Astrocyte (in vitro differentiated cells and primary cell): ENCODE results near the gene IFT27. TPM values are rescaled to one million over a fixed set of nuclear protein-coding genes. Genes with fewer than 3 reads are reported as not detected.

Experiments
- DNase-seq: peaks from one replicate; pipeline ENCODE4 v3.0.0-alpha.2; 2010; ENCODE audit warnings: low read depth
- FAIRE-seq: peaks from 2 replicates; lab custom pipeline; 2011; peaks lifted over from hg19 to GRCh38; lab: Jason Lieb, UNC
- H2AFZ ChIP-seq: 2 replicates; pipeline ENCODE4 v1.6.0; 2012; ENCODE audit warnings: low read depth, low read length, inconsistent platforms
- H3K27ac ChIP-seq: 2 replicates; pipeline ENCODE4 v1.5.1; 2011; ENCODE audit warnings: low read depth, low read length, inconsistent platforms
- H3K27me3 ChIP-seq: 2 replicates; pipeline ENCODE4 v1.6.0; 2011; ENCODE audit warnings: low read length, inconsistent platforms; ENCODE audit not compliant: insufficient read depth
- H3K36me3 ChIP-seq: 2 replicates; pipeline ENCODE4 v1.5.1; 2011; ENCODE audit warnings: low read length, inconsistent platforms; ENCODE audit not compliant: insufficient read depth
- H3K4me1 ChIP-seq: 2 replicates; pipeline ENCODE4 v1.5.1; 2011; ENCODE audit warnings: low read length, inconsistent platforms; ENCODE audit not compliant: insufficient read depth
- H3K4me2 ChIP-seq: 2 replicates; pipeline ENCODE4 v1.6.0; 2012; ENCODE audit warnings: low read length, inconsistent platforms
- H3K4me3 ChIP-seq: 2 replicates; pipeline ENCODE4 v1.5.1; 2011; ENCODE audit warnings: low read depth, mild to moderate bottlenecking, low read length, inconsistent platforms; ENCODE audit not compliant: insufficient read depth
- H3K79me2 ChIP-seq: 2 replicates; pipeline ENCODE4 v1.6.0; 2012; ENCODE audit warnings: mild to moderate bottlenecking, low read length, inconsistent platforms; ENCODE audit not compliant: insufficient read depth
- H3K9ac ChIP-seq: 2 replicates; pipeline ENCODE4 v1.6.0; 2012; ENCODE audit warnings: mild to moderate bottlenecking, low read length, inconsistent platforms
- H3K9me3 ChIP-seq: 2 replicates; pipeline ENCODE4 v1.5.1; 2012; ENCODE audit warnings: low read depth, mild to moderate bottlenecking, low read length, inconsistent platforms; ENCODE audit not compliant: insufficient read depth
- H4K20me1 ChIP-seq: 2 replicates; pipeline ENCODE4 v1.6.0; 2012; ENCODE audit warnings: low read length, inconsistent platforms; ENCODE audit not compliant: insufficient read depth
- H3K27ac Mint-ChIP-seq: one replicate; pipeline ENCODE4 v1.8.0; 2021; ENCODE audit warnings: mild to moderate bottlenecking, mixed read lengths; ENCODE audit not compliant: unreplicated experiment
- H3K27me3 Mint-ChIP-seq: one replicate; pipeline ENCODE4 v1.8.0; 2021; ENCODE audit warnings: low read depth, mixed read lengths; ENCODE audit not compliant: unreplicated experiment
- H3K36me3 Mint-ChIP-seq: one replicate; pipeline ENCODE4 v1.8.0; 2021; ENCODE audit warnings: low read depth, mixed read lengths; ENCODE audit not compliant: unreplicated experiment
- H3K4me1 Mint-ChIP-seq: one replicate; pipeline ENCODE4 v1.8.0; 2021; ENCODE audit warnings: low read depth, mixed read lengths; ENCODE audit not compliant: unreplicated experiment
- H3K4me3 Mint-ChIP-seq: one replicate; pipeline ENCODE4 v1.8.0; 2021; ENCODE audit warnings: mild to moderate bottlenecking, moderate library complexity, mixed read lengths; ENCODE audit not compliant: unreplicated experiment
- H3K9me3 Mint-ChIP-seq: one replicate; pipeline ENCODE4 v1.8.0; 2021; ENCODE audit warnings: mild to moderate bottlenecking, mixed read lengths; ENCODE audit not compliant: unreplicated experiment
- CTCF ChIP-seq: IDR thresholded peaks from 2 replicates; pipeline ENCODE4 v1.5.1; 2011; ENCODE audit warnings: low read depth, mild to moderate bottlenecking, inconsistent platforms, low read length, moderate library complexity; ENCODE audit not compliant: insufficient read depth
- EZH2 ChIP-seq: IDR thresholded peaks from 2 replicates; pipeline ENCODE4 v1.6.1; 2012; ENCODE audit warnings: mild to moderate bottlenecking, low read length, inconsistent platforms; ENCODE audit not compliant: insufficient read depth
- total RNA-seq: library from RNA; stranded (reverse); gene quantifications from 2 replicates; pipeline ENCODE4 v1.2.1, GENCODE V29; 2021

Gene IFT27
- total RNA-seq, 1 donor from 2014 or later, result 30.1 TPM

- Mint-ChIP-seq H3K27me3 (no peaks in the 10 kb centered on the region), H3K9me3 (no peaks in the 10 kb centered on the region), H3K4me3 (no peak overlapping the region), H3K36me3 (peaks cover 13% of the 10 kb centered on the region), H3K4me1 (peaks cover 4% of the 10 kb centered on the region), H3K27ac (no peak overlapping the region)
- Histone ChIP-seq H4K20me1 (no peaks in the 10 kb centered on the region), H3K4me3 (no peak overlapping the region), H3K4me1 (no peaks in the 10 kb centered on the region), H3K4me2 (no peak overlapping the region), H3K9me3 (no peaks in the 10 kb centered on the region), H3K79me2 (no peaks in the 10 kb centered on the region), H2AFZ (no peak overlapping the region), H3K27ac (no peak overlapping the region), H3K9ac (no peak overlapping the region), H3K36me3 (peaks cover 5% of the 10 kb centered on the region), H3K27me3 (no peaks in the 10 kb centered on the region)
- no peak for TF ChIP-seq EZH2
- no peak for TF ChIP-seq CTCF
- FAIRE-seq (no peak), DNase-seq (no peak)
Measured at GRCh38 chr22:36763576-36763975, 12.3 kb downstream of the IFT27 start.

GRCh38 chr22:36762687-36763260 is 13.1 kb downstream of the IFT27 start:
- Histone ChIP-seq H3K9ac (no peak overlapping the region), H3K4me2 (no peak overlapping the region), H3K4me3 (no peak overlapping the region), H3K79me2 (no peaks in the 10 kb centered on the region), H2AFZ (no peak overlapping the region), H3K9me3 (no peaks in the 10 kb centered on the region), H3K36me3 (peaks cover 5% of the 10 kb centered on the region), H3K27ac (no peak overlapping the region), H4K20me1 (no peaks in the 10 kb centered on the region), H3K4me1 (no peaks in the 10 kb centered on the region), H3K27me3 (no peaks in the 10 kb centered on the region)
- H3K4me1 Mint-ChIP-seq, result peaks cover 4% of the 10 kb centered on the region
- DNase-seq (no peak), FAIRE-seq (no peak)
- no peaks in the 10 kb centered on the region for H3K27me3 Mint-ChIP-seq
- H3K36me3 Mint-ChIP-seq, result peaks cover 14% of the 10 kb centered on the region
- no peak overlapping the region for H3K27ac Mint-ChIP-seq
- no peak overlapping the region for H3K4me3 Mint-ChIP-seq
- no peaks in the 10 kb centered on the region for H3K9me3 Mint-ChIP-seq
- no peak for TF ChIP-seq EZH2
- no peak for TF ChIP-seq CTCF

GRCh38 chr22:36761553-36762240 is 14.2 kb downstream of the IFT27 start:
- Histone ChIP-seq H3K27me3 (no peaks in the 10 kb centered on the region), H3K4me2 (no peak overlapping the region), H2AFZ (no peak overlapping the region), H3K4me1 (no peaks in the 10 kb centered on the region), H3K79me2 (no peaks in the 10 kb centered on the region), H3K9me3 (no peaks in the 10 kb centered on the region), H3K4me3 (no peak overlapping the region), H4K20me1 (no peaks in the 10 kb centered on the region), H3K27ac (no peak overlapping the region), H3K9ac (no peak overlapping the region), H3K36me3 (no peaks in the 10 kb centered on the region)
- Mint-ChIP-seq H3K27me3 (no peaks in the 10 kb centered on the region), H3K27ac (no peak overlapping the region), H3K9me3 (no peaks in the 10 kb centered on the region), H3K36me3 (peaks cover 10% of the 10 kb centered on the region), H3K4me1 (peaks cover 4% of the 10 kb centered on the region), H3K4me3 (no peak overlapping the region)
- DNase-seq (no peak), FAIRE-seq (no peak)
- no peak for TF ChIP-seq EZH2
- no peak for TF ChIP-seq CTCF
